Lower lobe of right lung (tissue), 2 donors: ENCODE measurements around the gene INTS11. TPM values are rescaled to one million over a fixed set of nuclear protein-coding genes. Genes with fewer than 3 reads are reported as not detected.

Source experiments
- ATAC-seq, 2 donors: fragments of 200-7000 bp; cut with Tn5 transposase; one replicate each; pipeline ENCODE4 v1.9.1; 2020 to 2022; ENCODE audit warnings: mild to moderate bottlenecking in 2 of 2, moderate library complexity in 2 of 2
- DNase-seq: peaks from one replicate; pipeline ENCODE4 v3.0.0-alpha.2; 2020
- H3K27ac ChIP-seq: fragments of 200-600 bp; one replicate; pipeline ENCODE4 v1.8.0; 2022
- H3K27me3 ChIP-seq: fragments of 200-600 bp; one replicate; pipeline ENCODE4 v1.8.0; 2022; ENCODE audit warnings: low read depth
- H3K36me3 ChIP-seq: fragments of 200-600 bp; one replicate; pipeline ENCODE4 v1.8.0; 2022; ENCODE audit warnings: mild to moderate bottlenecking
- H3K4me1 ChIP-seq: fragments of 200-600 bp; one replicate; pipeline ENCODE4 v1.8.0; 2022
- H3K4me3 ChIP-seq: fragments of 200-600 bp; one replicate; pipeline ENCODE4 v1.8.0; 2022; ENCODE audit warnings: mild to moderate bottlenecking
- H3K9me3 ChIP-seq: fragments of 200-600 bp; one replicate; pipeline ENCODE4 v1.8.0; 2022
- intact Hi-C: fragments of 100-400 bp; cut with DNase I; formaldehyde crosslinking; loops from one replicate; pipeline ENCODE4 v1.11.0; 2022
- total RNA-seq: library from RNA; stranded (reverse); fragmentation: NEBNext Ultra II Directional; extraction: Animal tissue kit (Norgen Biotek cat#: 25700); gene quantifications from one replicate; pipeline ENCODE4 v1.2.1, GENCODE V29; 2021
- TF ChIP-seq, protein P1 (sequence below): fragments of 200-600 bp; IDR thresholded peaks from one replicate; pipeline ENCODE4 v1.8.0; 2022; ENCODE audit warnings: antibody characterized with exemption, mild to moderate bottlenecking
- donor health status: DM: no; HTN: yes; CAD: no; lungs with severe emphysema.

The INTS11 gene
- total RNA-seq, 1 donor from 2014 or later = 88.9 TPM

DNA sequence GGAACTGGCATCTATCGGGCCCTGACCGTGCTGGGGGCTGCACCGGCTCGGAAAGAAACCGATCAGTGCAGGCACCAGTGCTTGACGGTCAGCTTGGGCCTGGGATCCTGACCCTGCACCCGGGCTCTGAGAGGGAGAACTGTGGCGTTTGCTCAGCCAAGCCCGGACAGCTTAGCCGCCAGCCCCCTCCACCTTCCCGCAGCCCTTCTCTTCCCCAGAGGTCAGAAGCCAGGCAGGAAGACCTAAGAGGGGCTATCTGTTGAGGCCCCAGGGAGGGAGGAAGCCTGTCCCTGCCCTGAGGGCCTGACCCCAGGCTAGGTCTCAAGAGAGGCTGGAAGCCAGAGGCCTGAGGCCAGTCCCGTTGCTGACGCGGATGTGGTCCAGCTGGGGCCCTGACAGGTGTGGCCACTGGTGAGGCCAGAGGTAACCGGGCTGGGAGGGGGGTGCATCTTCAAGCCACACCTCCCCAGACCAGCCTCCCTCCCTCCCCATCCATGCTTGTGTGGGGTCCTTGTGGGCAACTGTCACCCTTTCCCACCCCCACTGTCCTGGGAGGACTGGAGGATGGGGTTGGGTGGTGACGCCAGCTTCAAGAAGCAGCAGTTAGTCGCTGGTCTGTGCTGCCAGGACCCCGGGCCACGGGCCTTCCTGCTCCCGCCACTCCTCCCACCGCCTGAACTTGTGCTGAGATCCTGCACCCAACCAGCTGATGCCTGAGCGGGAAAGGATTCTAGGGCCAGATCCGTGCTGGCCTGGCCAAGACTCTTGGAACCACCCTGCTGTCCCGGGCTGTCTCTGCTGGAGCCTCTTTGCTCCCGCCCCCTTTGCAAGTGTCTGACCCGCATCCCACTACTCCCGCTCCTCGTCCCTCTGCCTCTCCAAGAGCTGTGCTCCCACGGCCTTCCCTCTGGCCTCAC lies 27.3 kb upstream of the INTS11 start:
- peaks cover 51% of the 10 kb centered on the region for H3K4me1 ChIP-seq
- H3K4me3 ChIP-seq = peak overlapping the region; percentile 12
- H3K27me3 ChIP-seq = peaks cover 35% of the 10 kb centered on the region
- TF ChIP-seq, protein P1, sequence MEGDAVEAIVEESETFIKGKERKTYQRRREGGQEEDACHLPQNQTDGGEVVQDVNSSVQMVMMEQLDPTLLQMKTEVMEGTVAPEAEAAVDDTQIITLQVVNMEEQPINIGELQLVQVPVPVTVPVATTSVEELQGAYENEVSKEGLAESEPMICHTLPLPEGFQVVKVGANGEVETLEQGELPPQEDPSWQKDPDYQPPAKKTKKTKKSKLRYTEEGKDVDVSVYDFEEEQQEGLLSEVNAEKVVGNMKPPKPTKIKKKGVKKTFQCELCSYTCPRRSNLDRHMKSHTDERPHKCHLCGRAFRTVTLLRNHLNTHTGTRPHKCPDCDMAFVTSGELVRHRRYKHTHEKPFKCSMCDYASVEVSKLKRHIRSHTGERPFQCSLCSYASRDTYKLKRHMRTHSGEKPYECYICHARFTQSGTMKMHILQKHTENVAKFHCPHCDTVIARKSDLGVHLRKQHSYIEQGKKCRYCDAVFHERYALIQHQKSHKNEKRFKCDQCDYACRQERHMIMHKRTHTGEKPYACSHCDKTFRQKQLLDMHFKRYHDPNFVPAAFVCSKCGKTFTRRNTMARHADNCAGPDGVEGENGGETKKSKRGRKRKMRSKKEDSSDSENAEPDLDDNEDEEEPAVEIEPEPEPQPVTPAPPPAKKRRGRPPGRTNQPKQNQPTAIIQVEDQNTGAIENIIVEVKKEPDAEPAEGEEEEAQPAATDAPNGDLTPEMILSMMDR = no peak
- no peaks in the 10 kb centered on the region for H3K9me3 ChIP-seq
- ATAC-seq = peak in 1 of 2 donors; percentile 2
- DNase-seq = no peak
- peaks cover 8% of the 10 kb centered on the region for H3K36me3 ChIP-seq
- peak overlapping the region; percentile 39 for H3K27ac ChIP-seq
- intact Hi-C loops = no loop called here

DNA sequence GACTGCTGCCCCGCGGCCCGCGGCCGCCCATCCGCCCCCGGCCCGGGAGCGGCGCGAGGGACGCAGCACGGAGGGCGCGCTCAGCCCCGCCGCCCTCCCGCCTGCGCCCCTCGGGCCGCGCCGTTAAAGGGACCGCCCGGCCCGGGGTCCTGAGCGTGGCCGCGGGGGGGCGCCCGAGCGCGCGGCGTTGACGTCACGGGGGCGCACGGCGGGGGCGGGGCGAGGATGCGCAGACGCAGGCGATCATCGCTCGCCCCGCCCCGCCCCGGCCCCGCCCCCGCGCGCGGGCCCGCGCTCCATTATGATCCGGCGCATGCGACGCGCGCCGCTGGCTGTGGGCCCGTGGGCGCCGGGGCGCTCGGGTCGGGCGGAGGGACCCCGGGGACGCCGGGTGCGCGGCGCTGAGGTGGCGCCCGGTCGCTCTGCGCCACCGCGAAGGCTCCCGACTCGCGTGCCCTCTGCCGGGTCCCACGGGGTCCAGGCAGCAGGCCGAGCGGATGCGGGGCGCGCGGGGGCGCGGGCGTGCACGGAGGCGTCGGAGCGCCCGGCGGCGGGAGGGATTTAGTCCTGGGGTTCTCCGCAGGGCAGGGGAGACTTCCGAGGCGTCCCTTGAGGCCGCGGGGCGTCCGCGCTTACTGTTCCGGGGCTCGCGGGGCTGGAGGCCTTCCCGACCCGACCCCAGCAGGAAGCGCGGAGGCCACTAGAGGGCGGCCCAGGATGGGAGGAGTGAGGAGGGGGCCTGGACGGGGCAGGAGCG lies 25.0 kb upstream of the INTS11 start, which contains the start of gene DVL1:
DVL1 (minus strand) TSS at position 163 of the 757 bp plus-strand sequence. CDS start 353 bp downstream, outside the sequence.
- intact Hi-C loops = no loop called here
- TF ChIP-seq, protein P1 = peak; percentile 24
- Histone ChIP-seq H3K4me1 (peaks cover 70% of the 10 kb centered on the region), H3K27me3 (peaks cover 20% of the 10 kb centered on the region), H3K36me3 (peaks cover 4% of the 10 kb centered on the region), H3K4me3 (peak within 1 kb of the TSS; percentile 72), H3K27ac (peak within 1 kb of the TSS; percentile 85), H3K9me3 (no peaks in the 10 kb centered on the region)
- ATAC-seq (peak; percentile 56 to 74), DNase-seq (peak; percentile 76)

DNA sequence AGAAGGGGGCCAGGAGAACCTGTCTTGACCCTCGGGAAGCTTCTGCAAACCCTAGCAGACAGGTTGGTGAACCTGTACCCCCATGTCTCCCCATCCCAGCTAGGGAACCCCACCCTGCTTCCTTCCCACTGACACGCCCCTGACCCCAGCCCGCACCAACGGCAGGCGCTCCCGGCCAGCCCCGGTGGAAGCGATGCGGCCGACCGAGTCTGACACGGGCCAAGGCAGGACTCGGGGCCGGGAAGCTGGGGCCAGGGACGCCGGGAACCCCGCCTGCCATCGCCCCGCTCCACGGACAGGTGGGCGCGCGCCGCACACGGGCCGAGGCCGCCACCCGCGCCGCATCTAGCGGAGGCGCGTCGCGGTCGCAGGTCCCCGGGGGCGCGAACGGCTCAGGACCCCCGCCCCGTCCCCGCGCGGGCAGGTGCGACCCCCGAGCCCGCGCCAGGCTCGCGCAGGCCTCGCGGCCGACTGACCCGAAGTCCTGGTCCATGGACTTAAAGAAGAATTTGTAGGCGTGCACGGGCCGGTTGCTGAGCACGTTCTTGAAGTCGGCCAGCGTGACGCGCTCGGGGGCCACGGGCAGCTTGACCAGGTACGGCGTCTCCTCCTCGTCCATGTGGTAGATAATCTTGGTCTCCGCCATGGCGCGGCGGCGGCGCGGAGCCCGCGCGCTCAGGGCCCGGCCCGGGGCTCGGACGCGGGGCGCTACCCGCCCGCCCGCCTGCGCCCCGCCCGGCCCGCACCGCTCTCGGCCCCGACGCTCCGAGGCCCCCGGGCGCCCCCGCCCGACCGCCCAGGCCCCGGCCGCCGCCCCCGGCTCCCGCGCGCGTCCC lies 24.2 kb upstream of the INTS11 start:
- DNase-seq = peak; percentile 75
- peaks cover 12% of the 10 kb centered on the region for H3K27me3 ChIP-seq
- peak overlapping the region; percentile 78 for H3K27ac ChIP-seq
- peak in 1 of 2 donors; percentile 1 for ATAC-seq
- TF ChIP-seq, protein P1 = no peak
- peak overlapping the region; percentile 72 for H3K4me3 ChIP-seq
- H3K36me3 ChIP-seq = no peaks in the 10 kb centered on the region
- intact Hi-C loops = no loop called here
- peaks cover 63% of the 10 kb centered on the region for H3K4me1 ChIP-seq
- H3K9me3 ChIP-seq = no peaks in the 10 kb centered on the region

DNA sequence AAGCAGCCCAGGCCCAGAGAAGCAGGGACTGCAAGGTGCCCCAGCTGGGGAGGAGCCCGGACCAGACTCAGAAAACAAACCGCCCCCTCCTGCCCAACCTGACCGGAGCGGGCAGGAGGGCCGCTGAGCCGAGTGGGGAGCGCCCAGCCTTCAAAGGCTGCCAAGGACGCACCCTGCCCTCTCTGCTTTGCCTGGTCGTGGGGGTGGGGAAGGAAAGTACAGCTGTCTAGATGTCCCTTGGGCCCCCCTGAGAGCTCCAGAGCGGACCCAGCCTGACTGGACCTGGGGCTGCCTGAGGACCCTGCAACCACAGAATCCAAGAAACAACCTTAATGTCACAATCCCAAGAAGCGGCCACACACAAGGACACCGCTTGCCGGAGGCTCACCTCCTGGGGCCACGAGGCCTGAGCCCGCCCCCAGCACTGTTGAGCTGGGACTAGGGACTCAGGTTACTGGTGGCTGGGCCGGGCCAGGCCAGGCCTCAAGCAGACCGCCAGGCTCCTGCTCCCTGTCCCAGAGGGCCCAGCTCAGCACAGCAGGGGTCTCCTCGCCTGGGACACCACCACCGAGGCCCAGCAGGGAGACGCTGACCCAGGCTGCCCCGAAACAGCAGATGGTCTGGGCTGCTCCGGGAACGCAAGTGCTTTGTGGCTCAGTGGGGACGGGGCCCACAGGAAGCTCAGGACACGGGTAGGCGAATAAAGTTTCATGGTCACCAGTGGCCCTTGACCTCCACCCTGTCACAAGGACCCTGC lies 23.4 kb upstream of the INTS11 start:
- peaks cover 4% of the 10 kb centered on the region for H3K27me3 ChIP-seq
- H3K36me3 ChIP-seq = no peaks in the 10 kb centered on the region
- peak overlapping the region; percentile 72 for H3K4me3 ChIP-seq
- intact Hi-C loops = no loop called here
- H3K9me3 ChIP-seq = no peaks in the 10 kb centered on the region
- peak overlapping the region; percentile 78 for H3K27ac ChIP-seq
- peaks cover 56% of the 10 kb centered on the region for H3K4me1 ChIP-seq
- TF ChIP-seq, protein P1 = no peak
- DNase-seq = no peak
- peak; percentile 48 to 51 for ATAC-seq
